ENCODE results near the gene ENPEP. TPM values are rescaled to one million over a fixed set of nuclear protein-coding genes. Genes with fewer than 3 reads are reported as not detected.

The ENPEP gene
- total RNA-seq, 1 donor from 2014 or later: 8.2 TPM

DNA sequence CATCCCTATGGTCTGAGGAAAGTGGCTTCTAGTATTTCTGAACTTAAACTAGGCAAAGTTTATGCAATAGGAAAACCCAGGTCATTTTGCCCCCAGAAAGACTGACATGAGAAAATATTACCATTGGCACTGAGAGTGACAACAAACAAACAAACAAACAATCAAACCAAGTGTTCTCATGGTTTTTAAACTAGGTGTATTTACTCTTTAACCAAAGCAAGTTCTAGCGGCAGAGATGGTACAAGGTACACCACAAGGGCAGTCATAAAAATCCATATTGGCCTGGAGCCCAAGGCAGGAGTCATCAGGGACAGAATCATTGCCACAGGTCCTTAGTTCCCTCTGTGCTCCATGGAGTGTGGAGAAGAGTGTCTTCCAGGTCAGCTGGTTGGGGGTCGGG is 26.0 kb upstream of the ENPEP start:
- no peak for DNase-seq
- Histone ChIP-seq H3K27me3 (ENCODE audit: low read depth) (no peaks in the 10 kb centered on the region), H3K9me3 (no peaks in the 10 kb centered on the region), H3K36me3 (no peaks in the 10 kb centered on the region), H3K4me3 (no peak overlapping the region), H3K27ac (no peak overlapping the region), H3K4me1 (no peaks in the 10 kb centered on the region)
- no peak for TF ChIP-seq CTCF (IDR thresholded peaks at IDR 0.05)
- no peak for ATAC-seq
- intact Hi-C loops (cut with DNase I): no loop called here

- no peak for TF ChIP-seq CTCF (IDR thresholded peaks at IDR 0.05)
- Histone ChIP-seq H3K27me3 (ENCODE audit: low read depth) (no peaks in the 10 kb centered on the region), H3K4me3 (no peak overlapping the region), H3K27ac (no peak overlapping the region), H3K9me3 (no peaks in the 10 kb centered on the region), H3K4me1 (no peaks in the 10 kb centered on the region), H3K36me3 (no peaks in the 10 kb centered on the region)
- intact Hi-C loops (cut with DNase I): no loop called here
- no peak for DNase-seq
- ATAC-seq: peak in 1 of 2 donors; percentile 11
These were observed 23.4 kb upstream of the ENPEP start for GRCh38 chr4:110452546-110452945.

- Histone ChIP-seq H3K4me3 (no peak overlapping the region), H3K27ac (no peak overlapping the region), H3K27me3 (ENCODE audit: low read depth) (no peaks in the 10 kb centered on the region), H3K9me3 (no peaks in the 10 kb centered on the region), H3K4me1 (no peaks in the 10 kb centered on the region), H3K36me3 (no peaks in the 10 kb centered on the region)
- ATAC-seq (no peak), DNase-seq (no peak)
- no peak for TF ChIP-seq CTCF (IDR thresholded peaks at IDR 0.05)
- intact Hi-C loops (cut with DNase I): no loop called here
These were observed 21.5 kb upstream of the ENPEP start for GRCh38 chr4:110454441-110454840.

GRCh38 chr4:110458494-110459266 is 17.3 kb upstream of the ENPEP start:
- TF ChIP-seq CTCF (IDR thresholded peaks at IDR 0.05): no peak
- intact Hi-C loops (cut with DNase I): no loop called here

GRCh38 chr4:110460074-110460746 is 15.7 kb upstream of the ENPEP start:
- Histone ChIP-seq H3K4me1 (no peaks in the 10 kb centered on the region), H3K4me3 (no peak overlapping the region), H3K9me3 (no peaks in the 10 kb centered on the region), H3K27ac (no peak overlapping the region), H3K36me3 (no peaks in the 10 kb centered on the region), H3K27me3 (ENCODE audit: low read depth) (no peaks in the 10 kb centered on the region)
- ATAC-seq: no peak
- DNase-seq: no peak
- intact Hi-C loops (cut with DNase I): no loop called here
- no peak for TF ChIP-seq CTCF (IDR thresholded peaks at IDR 0.05)

More at GRCh38 chr4:110458494-110459266, 17.3 kb upstream of the ENPEP start:
- H3K36me3 ChIP-seq: no peaks in the 10 kb centered on the region
- ATAC-seq: no peak
- H3K27ac ChIP-seq: no peak overlapping the region
- no peaks in the 10 kb centered on the region for H3K9me3 ChIP-seq
- DNase-seq: no peak
- H3K27me3 ChIP-seq (ENCODE audit: low read depth): no peaks in the 10 kb centered on the region
- no peaks in the 10 kb centered on the region for H3K4me1 ChIP-seq
- H3K4me3 ChIP-seq: no peak overlapping the region

Data from lower lobe of right lung (tissue), 2 donors.